SK-N-MC (cell line): ENCODE data around the gene NCAM2.

Source experiments
- EZH2 ChIP-seq: fragments of 200-600 bp; sonication (generic); IDR thresholded peaks from one replicate; pipeline ENCODE4 v1.6.1; 2017; ENCODE audit warnings: antibody characterized with exemption
- FOXP2 ChIP-seq: optimal IDR thresholded peaks from 2 replicates; pipeline ENCODE3; 2011; ENCODE audit warnings: mild to moderate bottlenecking, moderate library complexity; ENCODE audit not compliant: insufficient read depth; ENCODE audit errors: extremely low read length, control extremely low read depth
- POLR2AphosphoS5 ChIP-seq: IDR thresholded peaks from 2 replicates; pipeline ENCODE4 v1.6.1; 2012; ENCODE audit warnings: mild to moderate bottlenecking, low read depth, low read length, borderline replicate concordance

- TF ChIP-seq POLR2AphosphoS5, result no peak
- TF ChIP-seq EZH2, result no peak
- TF ChIP-seq FOXP2, result no peak
These were observed 179.3 kb downstream of the NCAM2 start for GRCh38 chr21:21177353-21177986.
